NCI-H1417 treated with DMSO at 0.1 percent for 48 hours (cell line): ENCODE measurements around the gene PROM1.
A peak's percentile ranks its signal among the peaks of the same experiment; 100 is the strongest.

Source experiments
- DNase-seq: peaks from one replicate; lab custom pipeline; 2025; lab: John Stamatoyannopoulos, UW

Gene PROM1

DNA sequence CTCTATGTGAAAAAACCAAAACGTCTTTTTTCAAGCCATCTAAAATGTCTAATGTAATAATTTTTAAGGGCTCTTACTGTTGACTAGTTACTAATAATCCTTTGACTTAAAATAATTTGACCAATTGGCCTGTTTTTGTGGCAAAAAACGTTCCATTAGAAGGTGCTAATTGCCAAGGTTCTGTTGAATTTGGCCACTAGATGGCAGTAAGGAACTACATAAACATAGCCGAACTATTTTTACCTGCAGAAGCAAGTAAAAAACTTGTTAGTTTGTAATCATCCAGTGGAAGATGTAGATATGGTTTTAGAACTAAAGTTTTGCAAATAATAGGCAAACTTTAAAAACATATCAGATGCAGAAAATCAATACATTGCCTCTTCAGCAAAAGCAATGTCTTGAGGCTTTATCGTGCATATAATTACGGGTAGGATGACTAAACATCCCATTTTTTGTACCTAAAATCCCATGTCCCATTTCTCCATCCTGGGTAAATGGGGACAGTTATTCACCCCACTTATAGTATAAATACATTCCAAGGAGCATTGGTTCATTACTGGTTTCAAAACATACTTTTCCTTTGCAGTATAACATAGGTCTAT is 57.6 kb downstream of the PROM1 start:
- peak; percentile 13 for DNase-seq

DNA sequence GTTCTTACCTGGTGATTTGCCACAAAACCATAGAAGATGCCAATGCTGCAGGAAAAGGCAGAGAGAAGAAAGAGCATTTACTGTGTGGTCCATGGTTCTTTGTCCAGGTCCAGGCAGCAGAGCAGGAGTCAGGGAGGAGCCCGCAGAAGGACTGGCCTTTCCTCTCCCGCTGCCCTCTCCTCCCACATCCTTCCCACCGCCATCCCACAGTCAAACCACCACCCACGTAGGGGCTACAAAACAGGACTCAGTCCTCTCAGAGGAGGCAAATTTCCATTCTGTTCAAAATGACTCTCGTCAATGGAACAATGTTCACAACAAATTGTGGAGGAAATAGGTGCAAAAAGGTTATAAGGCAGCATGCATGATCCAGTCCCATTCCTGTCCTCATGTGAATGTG is 58.6 kb downstream of the PROM1 start:
- no peak for DNase-seq

DNA sequence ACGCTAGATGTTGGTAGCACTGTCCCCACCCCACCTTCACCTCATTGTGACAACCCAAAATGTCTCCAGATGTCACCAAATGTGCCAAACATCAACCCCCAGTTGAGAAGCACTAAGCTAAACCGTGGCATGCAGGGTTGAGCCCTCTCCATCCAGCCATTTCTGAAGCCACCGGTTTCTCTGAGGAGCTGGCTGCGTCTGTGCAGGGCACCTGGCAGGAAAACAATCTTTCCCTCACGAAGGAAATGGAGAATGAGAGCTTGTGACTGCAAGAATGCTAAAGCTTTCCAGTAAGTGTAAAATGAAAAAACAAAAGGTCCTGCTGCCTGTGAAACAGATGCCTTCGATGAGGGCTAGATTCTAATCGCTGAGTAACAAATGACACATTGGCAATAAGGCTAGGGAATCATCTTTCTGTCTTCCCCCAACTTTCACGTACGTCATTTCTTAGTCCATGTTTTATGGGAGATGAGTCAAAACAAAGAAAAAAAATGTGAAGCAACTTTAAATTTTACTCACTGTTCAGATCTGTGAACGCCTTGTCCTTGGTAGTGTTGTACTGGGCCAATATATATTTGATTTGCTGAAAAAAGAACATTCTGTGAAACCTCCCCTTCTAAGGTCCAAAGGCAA is 59.9 kb downstream of the PROM1 start:
- DNase-seq, result no peak

DNA sequence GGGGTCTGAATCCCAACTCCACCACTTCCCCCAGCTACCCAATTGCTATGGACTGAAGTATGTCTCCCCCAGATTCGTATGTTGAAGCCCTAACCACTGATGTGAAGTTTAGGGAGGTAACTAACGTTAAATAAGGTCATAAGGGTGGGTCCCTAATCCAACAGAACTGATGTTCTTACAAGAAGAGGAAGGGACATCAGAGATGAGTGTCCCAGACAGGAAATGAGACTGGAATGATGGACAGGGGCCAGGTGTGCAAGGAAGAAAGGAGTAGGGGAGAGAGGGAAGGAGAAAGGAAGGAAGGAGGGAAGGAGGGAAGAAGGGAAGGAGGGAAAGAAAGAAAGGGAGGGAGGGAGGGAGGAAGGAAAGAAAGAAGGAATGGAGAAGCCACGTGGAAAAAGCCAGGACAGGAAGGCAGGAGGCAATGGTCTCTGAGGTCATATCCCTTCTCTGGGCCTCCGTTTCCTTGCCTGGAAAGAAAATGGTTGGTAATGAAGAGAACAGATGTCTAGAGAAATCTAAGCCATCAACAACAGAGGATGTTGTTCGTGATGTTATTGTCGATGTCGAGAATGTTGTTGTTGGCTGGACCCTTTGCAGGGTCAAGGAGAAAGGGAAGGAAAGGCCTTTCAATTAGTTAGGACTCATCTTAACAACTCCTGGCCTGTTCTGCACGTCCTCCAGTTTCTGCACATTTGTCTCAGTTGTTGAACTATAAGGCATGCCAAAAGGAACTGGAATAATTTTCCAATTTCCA is 61.8 kb downstream of the PROM1 start:
- DNase-seq, result no peak

DNA sequence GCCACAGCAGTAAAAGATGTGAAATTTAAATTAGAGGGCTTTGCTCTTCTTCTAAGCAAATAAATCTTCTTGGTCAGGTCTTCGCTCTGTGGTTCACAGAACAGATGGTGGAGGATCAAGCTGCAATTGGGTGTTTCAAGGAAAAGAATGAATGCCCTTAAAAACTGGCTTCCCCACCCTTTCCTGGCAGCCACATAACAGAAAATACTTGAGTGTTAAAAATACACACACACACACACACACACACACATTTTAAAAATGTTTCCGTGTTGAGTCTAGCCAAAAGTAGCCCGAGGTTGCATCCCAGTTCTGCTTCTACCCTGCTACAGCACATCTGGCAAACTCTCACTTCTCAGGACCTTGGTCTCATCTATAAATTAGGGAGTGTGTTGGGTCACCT is 64.2 kb downstream of the PROM1 start:
- DNase-seq, result no peak

DNA sequence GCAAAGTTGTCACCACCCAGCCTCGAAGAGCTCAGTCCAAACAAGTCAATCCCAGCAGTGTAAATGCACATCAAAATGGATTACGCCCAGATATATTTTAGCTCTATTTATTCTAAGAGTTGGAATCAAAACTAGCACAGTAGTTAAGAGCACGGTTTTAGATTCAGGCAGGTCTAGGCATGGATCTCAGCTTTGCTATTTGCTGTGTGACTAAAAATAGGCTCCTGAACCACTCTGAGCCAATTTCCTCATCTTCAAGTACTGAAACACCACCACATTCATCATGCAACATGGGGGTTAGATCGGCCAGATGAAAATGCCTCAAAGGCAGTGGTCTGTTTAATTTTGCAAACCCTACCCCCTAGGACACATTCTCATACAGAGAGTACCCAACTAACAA is 65.0 kb downstream of the PROM1 start:
- DNase-seq, result no peak

DNA sequence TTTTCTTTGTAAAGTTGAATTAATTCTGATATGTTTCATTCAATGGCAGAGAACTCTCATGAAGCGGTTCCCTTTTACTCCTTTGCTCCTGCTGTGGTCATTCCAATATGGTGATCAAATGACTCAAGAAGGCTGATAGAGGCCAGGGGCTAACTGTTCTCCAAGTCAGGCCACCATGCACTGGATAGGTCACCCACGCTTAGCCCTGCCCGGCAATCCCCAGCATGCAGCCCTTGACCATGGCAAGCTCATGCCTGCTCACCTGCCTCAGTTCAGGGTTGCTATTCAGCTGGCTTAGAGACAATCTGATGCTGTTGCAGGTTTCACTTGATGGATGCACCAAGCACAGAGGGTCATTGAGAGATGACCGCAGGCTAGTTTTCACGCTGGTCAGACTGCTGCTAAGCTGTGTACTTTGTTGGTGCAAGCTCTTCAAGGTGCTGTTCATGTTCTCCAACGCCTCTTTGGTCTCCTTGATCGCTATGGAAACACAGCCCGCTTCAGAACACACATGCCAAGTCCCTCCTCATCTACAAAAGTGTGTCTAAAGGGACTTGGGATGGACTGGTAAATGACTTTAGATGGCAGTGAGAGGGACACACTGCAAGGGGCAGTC is 65.7 kb downstream of the PROM1 start:
- DNase-seq, result no peak

DNA sequence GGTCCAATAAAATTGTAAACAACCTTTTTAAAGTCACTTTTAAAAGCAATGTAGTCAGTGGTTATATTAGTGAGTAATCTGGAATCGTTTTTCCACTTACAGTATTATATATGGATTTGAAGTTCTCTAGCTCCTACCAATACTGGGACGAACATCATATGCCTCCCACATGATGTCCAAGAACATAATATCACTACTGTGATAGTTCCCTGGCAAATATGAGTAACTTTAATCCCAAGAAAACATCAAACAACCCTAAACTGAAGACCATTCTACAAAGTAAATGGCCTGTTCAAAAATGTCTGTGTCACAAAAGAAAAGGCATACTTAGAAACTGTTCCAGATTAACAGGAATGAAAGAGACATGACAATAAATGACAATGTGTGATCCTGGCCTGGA is 67.3 kb downstream of the PROM1 start:
- no peak for DNase-seq

DNA sequence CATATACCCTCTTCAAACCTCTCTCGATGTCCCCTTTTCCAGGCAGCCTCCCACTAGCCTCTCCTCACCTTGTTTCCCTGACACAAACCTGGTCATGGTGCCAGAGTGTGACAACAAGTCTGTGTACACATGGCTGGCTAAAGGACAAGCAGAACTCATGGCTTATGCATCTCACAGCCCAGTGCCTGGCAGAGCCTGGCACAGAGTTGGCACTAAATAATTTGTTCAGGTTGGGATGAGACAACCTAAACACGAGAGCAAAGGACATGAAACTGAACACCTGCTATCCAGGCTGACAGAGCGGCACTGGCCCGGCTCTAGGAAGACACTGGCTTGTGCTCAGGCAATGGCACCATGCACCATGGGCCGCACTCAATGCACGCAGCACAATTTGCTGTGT is 72.7 kb downstream of the PROM1 start:
- DNase-seq, result no peak

DNA sequence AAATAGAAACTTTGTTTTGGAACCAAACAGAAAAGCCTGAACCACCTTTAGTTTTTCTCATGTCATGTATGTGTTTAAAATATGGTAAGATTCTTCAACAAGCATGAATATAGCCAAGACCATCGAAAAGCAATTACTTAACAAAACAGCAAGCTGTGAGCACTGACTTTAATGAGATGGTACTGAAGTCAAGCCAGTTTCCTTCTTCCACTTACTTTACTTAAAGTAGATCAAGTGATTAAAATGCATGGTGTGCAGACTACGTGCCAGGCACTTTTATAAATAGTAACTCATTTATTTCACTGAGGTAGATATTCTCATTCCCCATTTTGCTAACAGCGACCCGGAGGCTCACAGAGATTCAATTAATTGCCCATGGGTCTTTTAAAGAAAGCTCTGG is 74.7 kb downstream of the PROM1 start:
- DNase-seq, result no peak

DNA sequence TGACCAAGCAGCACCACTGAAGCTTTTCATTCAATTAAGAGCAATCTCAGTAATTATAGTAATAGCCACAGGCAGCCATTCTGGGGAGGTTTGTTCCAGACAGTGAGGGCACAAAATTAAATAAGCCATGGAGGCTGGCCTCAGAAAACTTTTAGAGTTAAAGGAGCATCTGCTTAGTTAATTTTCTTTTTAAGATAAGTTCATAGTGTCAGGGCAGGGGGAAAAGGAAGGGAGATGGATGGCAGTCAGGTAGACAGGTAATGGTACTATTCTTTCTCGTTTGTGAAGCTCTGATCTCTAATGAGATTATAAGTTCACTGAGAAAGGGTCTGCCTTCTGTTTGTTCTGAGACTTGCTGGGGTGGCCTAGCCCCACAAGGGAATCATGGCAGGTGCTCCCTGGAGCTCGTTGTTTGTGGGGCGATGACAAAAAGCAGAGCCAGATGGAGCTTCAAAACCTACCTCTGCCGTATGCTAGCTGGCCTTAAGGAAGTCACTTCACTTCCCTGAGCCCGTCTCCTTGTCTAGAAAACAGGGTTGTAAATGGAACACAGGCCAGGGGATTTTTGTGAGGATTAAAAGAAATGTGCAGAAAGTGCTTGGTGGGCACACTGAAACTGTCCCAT is 76.2 kb downstream of the PROM1 start:
- no peak for DNase-seq

DNA sequence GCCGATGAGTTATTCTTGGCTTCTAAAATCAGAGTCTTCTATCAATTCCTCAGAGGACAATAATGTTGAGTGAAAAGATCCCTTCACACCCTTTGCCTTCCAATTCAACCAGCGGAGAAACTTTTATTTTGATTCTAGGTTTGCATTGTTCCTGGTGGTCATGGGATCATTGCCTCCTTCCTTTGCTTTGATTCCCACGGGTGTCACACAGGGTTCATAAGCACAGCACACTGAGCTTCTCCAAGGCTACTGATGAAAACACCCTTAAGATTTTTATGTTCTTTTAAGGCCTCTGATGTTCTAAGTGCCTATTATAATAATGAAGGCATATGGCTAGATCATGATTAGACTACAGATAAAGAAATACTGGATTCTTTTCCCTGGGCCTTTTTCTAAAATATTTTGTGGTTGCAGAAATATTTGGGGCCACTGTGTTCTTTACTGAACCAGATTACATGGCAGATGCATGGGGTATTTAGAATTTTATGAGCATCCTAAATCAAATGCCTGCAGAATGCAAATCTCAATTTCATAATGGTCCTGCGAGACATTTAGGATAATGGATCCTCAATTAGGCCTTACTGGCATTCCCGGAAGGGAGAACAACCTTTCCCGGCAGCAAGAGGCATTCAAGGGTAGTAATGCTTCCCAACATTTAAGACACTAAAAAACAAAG is 76.9 kb downstream of the PROM1 start:
- no peak for DNase-seq

DNA sequence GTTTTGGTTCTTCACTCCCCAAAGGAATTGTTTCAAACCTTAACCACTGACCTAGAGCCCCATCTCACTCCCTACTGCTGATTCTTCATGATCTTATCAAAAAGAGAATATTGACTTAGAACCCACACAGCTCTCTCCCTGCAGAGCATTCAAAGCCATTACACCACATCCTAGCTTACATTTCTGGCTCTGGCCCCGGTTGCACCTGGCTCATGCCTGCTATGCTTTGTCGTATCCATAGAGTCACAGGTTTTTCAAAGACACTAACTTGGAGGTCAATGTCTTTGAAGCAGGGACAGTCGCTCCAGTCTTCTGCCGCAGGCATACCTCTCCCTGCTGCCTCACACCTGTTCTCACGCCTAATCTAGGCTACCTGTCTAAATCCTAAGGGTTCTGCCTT is 78.1 kb downstream of the PROM1 start:
- no peak for DNase-seq

DNA sequence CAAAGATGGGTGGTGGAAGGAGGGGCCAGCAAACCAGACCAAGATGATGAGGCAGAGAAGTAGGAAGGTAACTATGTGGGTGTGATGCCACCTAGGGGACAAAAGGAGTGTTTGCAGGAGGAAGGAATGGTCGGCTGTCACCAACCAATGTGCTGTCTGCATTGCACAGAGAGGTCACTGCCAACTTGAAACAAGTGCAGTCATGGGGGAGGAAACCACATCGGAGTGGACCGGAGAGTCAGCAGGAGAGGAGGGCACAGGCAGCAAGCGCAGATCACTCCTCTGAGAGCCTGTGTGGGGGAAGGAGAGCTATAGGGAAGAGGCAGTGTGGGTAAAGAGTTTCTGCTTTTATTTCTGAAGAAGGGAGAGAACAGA is 82.4 kb downstream of the PROM1 start:
- no peak for DNase-seq

DNA sequence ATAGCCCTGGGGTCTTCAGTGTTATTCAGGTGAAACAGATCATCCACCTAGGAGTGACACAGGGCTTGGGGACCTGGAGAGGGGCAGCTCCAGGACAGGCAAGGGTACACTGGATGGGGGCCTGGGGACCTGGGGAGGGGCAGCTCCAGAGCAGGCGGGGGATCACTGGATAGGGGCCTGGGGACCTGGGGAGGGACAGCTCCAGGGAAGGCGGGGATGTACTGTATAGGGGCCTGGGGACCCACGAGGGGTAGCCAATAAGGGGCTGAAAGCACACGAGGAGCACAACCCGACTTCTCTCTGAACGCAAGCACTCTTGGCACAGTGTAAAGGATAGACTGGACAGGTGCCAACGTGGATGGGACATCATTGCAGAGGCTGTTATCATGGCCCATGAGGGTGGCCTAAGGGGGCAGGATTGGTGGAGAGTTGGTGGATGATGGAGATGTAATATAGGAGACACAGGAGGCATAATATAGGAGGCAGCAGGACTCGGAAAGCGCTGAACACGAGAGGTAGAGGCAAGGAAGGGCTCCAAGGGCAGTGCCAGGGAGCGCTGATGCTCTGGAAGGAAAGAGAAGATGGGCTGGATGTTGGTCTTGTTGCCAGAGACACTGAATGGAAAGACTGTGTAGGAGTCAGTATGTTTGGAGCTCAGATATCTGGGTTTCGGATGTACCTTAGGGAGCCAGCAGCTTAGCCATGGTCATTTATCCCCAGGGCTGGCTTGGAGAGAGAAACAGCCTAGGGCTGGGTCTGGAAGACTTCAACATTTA is 82.9 kb downstream of the PROM1 start:
- no peak for DNase-seq

DNA sequence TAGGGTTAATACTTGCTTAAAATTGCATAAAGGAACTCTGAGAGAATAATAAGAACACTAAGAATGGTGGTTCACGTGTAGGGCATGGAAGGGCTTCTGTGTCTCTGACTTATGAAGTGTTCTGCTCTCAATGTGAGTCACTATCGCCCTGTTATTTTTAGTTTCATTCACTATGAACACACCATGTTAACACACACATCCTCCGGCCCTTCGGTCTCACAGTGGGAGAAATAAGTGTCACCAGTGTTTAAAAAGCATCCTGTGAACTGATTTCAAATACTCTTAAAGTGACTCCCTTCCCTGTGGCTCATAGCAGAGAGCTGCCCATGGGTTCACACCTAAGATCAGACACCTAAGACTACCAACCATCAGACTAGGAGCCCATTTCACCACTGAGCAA is 87.0 kb downstream of the PROM1 start:
- no peak for DNase-seq

DNA sequence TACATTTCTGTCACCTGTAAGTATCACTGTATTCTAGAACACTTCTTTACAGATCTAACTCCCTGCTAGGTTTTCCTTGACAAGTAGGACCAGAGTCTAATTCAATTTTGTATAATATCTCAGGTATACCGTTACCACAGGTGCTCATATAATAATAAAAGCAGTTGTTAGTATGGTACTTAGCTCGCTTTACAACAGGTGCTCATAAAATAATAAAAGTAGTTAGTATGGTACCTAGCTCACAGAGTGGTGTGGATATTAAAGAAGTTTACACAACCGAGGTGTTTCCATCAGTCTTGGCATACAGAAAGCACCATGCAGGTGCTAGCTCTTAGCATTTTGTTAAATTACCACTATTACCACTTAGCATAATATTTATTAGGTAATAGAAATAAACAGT is 88.0 kb downstream of the PROM1 start:
- DNase-seq, result no peak

DNA sequence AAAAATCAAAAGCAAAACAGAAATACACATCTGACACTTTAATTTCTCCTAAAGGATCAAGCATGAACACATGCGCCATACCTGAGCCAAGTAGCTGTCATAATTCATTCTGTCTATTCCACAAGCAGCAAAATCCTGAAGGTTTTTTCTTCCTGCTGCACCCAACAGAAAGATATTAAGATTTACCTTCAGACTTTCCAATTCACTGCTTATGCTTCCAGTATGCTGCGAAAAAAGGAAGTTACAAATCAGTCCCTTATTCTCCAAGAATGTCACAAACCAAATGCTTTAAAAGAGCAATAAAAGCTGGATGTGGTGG is 91.7 kb downstream of the PROM1 start:
- DNase-seq, result no peak

DNA sequence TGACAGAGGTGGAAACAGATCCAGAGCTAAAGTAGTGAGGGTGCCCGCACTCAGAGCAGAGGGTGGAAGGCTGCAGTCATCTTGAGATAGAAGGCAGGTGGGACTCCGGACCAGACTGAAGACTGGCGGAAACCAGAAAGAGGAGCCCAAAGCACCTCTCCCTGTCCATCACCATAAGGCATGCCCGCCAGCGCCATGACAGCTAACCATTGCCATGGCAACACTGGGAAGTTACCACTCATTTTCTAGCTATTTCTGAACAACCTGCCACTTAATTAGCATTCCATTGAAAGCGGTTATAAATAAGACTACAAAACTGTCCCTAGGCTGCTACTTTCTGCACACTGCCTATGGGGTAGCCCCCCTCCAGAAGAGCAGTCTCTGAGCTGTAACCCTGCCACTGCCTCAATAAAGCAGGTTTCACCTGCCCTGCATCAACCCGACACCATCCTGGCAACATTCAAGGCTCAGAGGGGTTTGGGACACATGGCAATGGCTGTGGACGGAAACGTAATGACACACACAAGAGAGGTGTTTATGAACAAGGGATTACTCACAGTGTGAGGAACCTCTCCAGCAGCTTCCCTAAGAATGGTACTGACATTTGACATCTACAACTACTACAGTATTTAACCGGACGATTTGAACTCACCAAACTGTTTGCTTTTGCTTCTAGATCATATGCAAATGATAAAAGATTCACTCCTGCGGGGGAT is 93.1 kb downstream of the PROM1 start:
- no peak for DNase-seq

DNA sequence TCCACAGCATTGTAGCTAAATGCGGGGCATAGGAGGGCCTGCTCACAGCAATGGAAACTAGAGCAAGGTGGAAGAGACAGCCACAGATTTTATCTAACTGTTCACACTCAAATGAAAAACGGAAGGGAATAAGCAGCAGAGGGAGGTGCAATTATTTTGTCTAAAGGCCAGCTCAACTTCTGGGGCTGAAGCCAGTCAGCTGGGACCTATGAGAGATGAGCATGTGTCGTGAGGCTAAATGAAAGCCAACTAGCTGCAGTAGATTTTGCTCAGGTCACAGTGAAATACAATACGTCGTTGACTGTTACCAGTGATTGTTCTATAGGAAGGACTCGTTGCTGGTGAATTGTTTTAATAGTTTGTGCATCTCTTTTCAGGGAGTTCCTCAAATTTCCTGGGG is 94.4 kb downstream of the PROM1 start:
- no peak for DNase-seq

DNA sequence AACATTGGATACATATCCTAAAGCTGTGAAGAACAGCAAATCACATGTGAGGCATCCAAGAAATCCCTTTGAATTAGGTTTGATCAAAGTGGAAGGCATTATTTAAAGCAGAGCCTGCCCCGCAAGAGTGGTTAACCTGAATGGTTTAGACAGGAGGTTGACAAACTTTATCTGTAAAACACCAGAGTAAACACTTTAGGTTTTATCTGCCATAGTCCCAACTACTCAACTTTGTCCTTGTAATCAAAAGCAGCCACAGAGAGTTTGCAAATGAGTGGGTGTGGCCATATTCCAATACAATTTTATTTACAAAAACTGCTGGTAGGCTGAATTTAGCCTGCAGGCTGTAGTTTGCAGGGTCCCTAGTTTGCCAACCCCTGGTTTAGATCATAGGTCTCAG is 95.6 kb downstream of the PROM1 start:
- no peak for DNase-seq
